DND-41 (cell line): Measurements from ENCODE around the gene DEFB121.
A peak's percentile ranks its signal among the peaks of the same experiment; 100 is the strongest.

Source experiments
- ATAC-seq: fragments of 200-7000 bp; cut with Tn5 transposase; 3 replicates; pipeline ENCODE4 v1.9.1; 2021; ENCODE audit warnings: low read depth; ENCODE audit not compliant: insufficient read depth
- DNase-seq: peaks from one replicate; pipeline ENCODE4 v3.0.0-alpha.2; 2020
- H2AFZ ChIP-seq: 2 replicates; pipeline ENCODE4 v1.6.0; 2012; ENCODE audit warnings: low read depth, low read length
- H3K27ac ChIP-seq: 2 replicates; pipeline ENCODE4 v1.5.1; 2012; ENCODE audit warnings: low read length, inconsistent platforms
- H3K27me3 ChIP-seq: fragments of 200-600 bp; sonication (generic); 2 replicates; pipeline ENCODE4 v1.6.0; 2012; ENCODE audit warnings: low read length, mild to moderate bottlenecking, inconsistent platforms; ENCODE audit not compliant: insufficient read depth, poor library complexity
- H3K36me3 ChIP-seq: 2 replicates; pipeline ENCODE4 v1.5.1; 2012; ENCODE audit warnings: low read length, inconsistent platforms; ENCODE audit not compliant: insufficient read depth
- H3K4me1 ChIP-seq: 2 replicates; pipeline ENCODE4 v1.5.1; 2012; ENCODE audit warnings: mild to moderate bottlenecking, low read length; ENCODE audit not compliant: insufficient read depth
- H3K4me2 ChIP-seq: 2 replicates; pipeline ENCODE4 v1.6.0; 2012; ENCODE audit warnings: mild to moderate bottlenecking, moderate library complexity, low read length, inconsistent platforms; ENCODE audit not compliant: insufficient read depth
- H3K4me3 ChIP-seq, 2 experiments: fragments of 200-600 bp in 1 of 2; shearing (Covaris generic) in 1 of 2; 2 replicates each; pipeline ENCODE4 v1.5.1; 2012 to 2016; ENCODE audit warnings: inconsistent platforms in 2 of 2, low read length in 2 of 2, mild to moderate bottlenecking in 2 of 2, low read depth in 1 of 2, moderate library complexity in 1 of 2
- H3K79me2 ChIP-seq: 2 replicates; pipeline ENCODE4 v1.6.0; 2012; ENCODE audit warnings: low read length, inconsistent platforms; ENCODE audit not compliant: insufficient read depth
- H3K9ac ChIP-seq: 2 replicates; pipeline ENCODE4 v1.6.0; 2012; ENCODE audit warnings: low read depth, mild to moderate bottlenecking, inconsistent platforms, low read length, moderate library complexity
- H3K9me3 ChIP-seq: 2 replicates; pipeline ENCODE4 v1.5.1; 2012; ENCODE audit warnings: low read length, moderate library complexity, mild to moderate bottlenecking, inconsistent platforms; ENCODE audit not compliant: insufficient read depth, severe bottlenecking
- H4K20me1 ChIP-seq: 2 replicates; pipeline ENCODE4 v1.6.0; 2012; ENCODE audit warnings: low read length; ENCODE audit not compliant: insufficient read depth
- EZH2 ChIP-seq: IDR thresholded peaks from 3 replicates; pipeline ENCODE4 v1.6.1; 2012; ENCODE audit warnings: borderline replicate concordance, low read depth, mild to moderate bottlenecking, moderate library complexity, low read length, inconsistent platforms; ENCODE audit not compliant: severe bottlenecking
- TF ChIP-seq, protein P1 (sequence below): IDR thresholded peaks from 2 replicates; pipeline ENCODE4 v1.5.1; 2012; ENCODE audit warnings: borderline replicate concordance, low read length, moderate library complexity, mild to moderate bottlenecking; ENCODE audit not compliant: poor library complexity, severe bottlenecking; ENCODE audit errors: extremely low read depth

DEFB121 gene

DNA sequence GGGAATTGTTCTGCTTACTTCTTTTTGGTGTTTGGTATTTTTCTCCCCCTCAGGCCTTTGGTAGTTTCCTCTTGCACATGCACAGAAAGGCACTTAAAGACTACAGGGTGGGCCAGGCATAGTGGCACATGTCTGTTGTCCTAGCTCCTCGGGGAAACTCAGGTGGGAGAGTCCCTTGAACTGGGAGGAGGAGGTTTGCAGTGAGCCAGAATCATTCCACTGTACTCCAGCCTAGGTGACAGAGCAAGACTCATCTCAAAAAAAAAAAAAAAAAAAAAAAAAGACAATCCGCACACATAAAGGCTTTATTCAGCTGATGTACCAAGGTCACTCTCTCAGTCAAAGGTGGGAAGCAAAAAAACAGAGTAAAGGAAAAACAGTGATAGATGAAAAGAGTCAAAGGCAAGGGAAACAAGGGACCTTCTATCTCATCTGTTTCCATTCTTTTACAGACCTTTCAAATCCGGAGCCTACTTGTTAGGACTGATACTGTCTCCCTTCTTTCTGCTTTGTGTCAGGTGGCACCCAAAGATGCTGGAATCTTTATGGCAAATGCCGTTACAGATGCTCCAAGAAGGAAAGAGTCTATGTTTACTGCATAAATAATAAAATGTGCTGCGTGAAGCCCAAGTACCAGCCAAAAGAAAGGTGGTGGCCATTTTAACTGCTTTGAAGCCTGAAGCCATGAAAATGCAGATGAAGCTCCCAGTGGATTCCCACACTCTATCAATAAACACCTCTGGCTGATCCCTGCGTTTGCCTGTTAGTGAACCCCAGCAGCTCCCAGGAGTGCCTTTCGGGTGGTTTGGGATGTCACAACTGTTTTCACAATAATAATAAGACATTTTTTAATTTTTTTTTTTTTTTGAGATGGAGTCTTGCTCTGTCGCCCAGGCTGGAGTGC is 43.7 kb upstream of the DEFB121 start:
- H3K4me3 ChIP-seq = no peak overlapping the region
- no peaks in the 10 kb centered on the region for H3K79me2 ChIP-seq
- no peaks in the 10 kb centered on the region for H3K27me3 ChIP-seq
- H3K27ac ChIP-seq = no peak overlapping the region
- H2AFZ ChIP-seq = no peak overlapping the region
- no peaks in the 10 kb centered on the region for H3K36me3 ChIP-seq
- TF ChIP-seq, protein P1, sequence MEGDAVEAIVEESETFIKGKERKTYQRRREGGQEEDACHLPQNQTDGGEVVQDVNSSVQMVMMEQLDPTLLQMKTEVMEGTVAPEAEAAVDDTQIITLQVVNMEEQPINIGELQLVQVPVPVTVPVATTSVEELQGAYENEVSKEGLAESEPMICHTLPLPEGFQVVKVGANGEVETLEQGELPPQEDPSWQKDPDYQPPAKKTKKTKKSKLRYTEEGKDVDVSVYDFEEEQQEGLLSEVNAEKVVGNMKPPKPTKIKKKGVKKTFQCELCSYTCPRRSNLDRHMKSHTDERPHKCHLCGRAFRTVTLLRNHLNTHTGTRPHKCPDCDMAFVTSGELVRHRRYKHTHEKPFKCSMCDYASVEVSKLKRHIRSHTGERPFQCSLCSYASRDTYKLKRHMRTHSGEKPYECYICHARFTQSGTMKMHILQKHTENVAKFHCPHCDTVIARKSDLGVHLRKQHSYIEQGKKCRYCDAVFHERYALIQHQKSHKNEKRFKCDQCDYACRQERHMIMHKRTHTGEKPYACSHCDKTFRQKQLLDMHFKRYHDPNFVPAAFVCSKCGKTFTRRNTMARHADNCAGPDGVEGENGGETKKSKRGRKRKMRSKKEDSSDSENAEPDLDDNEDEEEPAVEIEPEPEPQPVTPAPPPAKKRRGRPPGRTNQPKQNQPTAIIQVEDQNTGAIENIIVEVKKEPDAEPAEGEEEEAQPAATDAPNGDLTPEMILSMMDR = no peak
- no peak for TF ChIP-seq EZH2
- H3K4me1 ChIP-seq = no peaks in the 10 kb centered on the region
- H3K4me2 ChIP-seq = no peak overlapping the region
- DNase-seq (no peak), ATAC-seq (no peak)
- H3K9ac ChIP-seq = no peak overlapping the region
- H4K20me1 ChIP-seq = no peaks in the 10 kb centered on the region
- no peaks in the 10 kb centered on the region for H3K9me3 ChIP-seq

DNA sequence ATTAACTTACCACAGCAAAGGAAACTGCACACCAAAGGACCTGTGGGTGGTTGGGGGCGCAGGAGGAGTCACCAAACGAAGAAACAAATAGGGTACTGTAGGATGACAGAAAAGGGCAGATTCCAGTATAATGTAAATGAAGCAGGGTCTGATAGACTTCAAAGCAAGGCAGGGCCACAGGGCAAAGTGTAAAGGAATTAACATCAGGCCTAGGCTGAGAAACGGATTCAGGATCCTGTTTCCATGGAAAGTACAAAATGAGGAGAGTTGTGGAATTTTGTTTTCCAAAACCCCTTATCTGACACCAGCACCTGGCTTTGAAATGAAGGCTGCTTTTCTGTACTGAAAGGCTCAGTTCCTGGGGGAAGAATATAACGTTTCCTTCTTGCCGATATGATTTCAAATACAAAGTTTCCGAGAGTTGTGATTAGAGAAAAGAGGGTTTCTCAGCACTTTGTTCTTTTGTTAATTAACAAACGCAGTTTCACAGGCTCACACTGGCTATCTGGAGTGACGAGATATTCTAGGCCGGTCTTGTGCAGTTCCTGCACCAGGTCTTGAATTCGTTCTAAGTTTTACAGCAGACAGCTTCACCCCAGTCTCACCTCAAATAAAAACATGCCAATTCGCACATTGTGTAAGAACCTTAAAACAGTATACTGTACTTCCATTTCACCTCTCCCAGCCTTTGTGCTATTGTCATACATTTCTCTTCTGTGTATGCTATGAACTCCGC is 40.2 kb upstream of the DEFB121 start:
- DNase-seq (no peak), ATAC-seq (no peak)
- no peak overlapping the region for H2AFZ ChIP-seq
- no peak overlapping the region for H3K4me3 ChIP-seq
- no peak overlapping the region for H3K9ac ChIP-seq
- H3K27ac ChIP-seq = no peak overlapping the region
- no peaks in the 10 kb centered on the region for H3K9me3 ChIP-seq
- no peak overlapping the region for H3K4me2 ChIP-seq
- no peaks in the 10 kb centered on the region for H3K36me3 ChIP-seq
- H3K4me1 ChIP-seq = no peaks in the 10 kb centered on the region
- H4K20me1 ChIP-seq = no peaks in the 10 kb centered on the region
- TF ChIP-seq, protein P1 = no peak
- TF ChIP-seq EZH2 = no peak
- no peaks in the 10 kb centered on the region for H3K27me3 ChIP-seq
- H3K79me2 ChIP-seq = no peaks in the 10 kb centered on the region

DNA sequence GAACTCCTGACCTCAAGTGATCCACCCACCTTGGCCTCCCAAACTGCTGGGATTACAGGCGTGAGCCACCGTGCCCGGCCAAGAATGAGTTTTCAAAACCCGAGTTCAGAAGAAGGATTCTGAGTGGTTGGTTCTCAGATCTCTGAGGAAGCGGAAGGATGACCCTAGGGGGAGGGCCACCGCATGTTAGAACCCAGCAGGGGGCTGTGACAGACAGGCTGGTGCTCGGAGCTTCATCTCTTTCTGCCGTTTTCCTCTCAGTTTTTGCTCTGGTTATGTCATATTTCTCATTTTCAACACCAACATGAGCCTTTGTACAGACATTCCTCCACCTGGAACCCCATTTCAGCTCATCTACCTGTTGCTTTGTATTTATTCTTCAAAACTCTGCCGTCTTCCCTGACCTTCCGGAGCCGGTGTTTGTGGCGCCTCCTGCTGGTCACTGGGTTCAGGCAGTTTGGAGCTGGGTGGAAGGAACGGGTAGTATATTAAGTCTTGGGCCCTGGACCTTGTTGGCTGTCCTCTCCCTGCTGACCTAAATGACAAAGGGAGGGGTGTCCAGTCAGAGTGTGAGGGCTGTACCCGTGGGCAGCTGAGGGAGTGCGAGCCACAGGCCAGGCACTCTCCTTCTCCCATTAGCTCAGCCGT is 34.1 kb upstream of the DEFB121 start, which contains the start of gene DEFB123:
Gene DEFB123 (plus strand): TSS at position 621 of the 648 bp plus-strand sequence. CDS start 67 bp downstream, outside the sequence.
- Histone ChIP-seq H3K27ac (no peak within 1 kb of the TSS), H4K20me1 (no peaks in the 10 kb centered on the region), H3K9me3 (no peaks in the 10 kb centered on the region), H3K27me3 (no peaks in the 10 kb centered on the region), H3K4me1 (no peaks in the 10 kb centered on the region), H3K79me2 (no peaks in the 10 kb centered on the region), H3K4me3 (no peak within 1 kb of the TSS), H3K36me3 (no peaks in the 10 kb centered on the region), H3K4me2 (no peak within 1 kb of the TSS), H3K9ac (no peak within 1 kb of the TSS), H2AFZ (no peak within 1 kb of the TSS)
- DNase-seq (peak; percentile 19), ATAC-seq (no peak)
- TF ChIP-seq, protein P1 = peak; percentile 59
- TF ChIP-seq EZH2 = no peak
